ENCODE measurements around the gene SEMA5A. TPM values are rescaled to one million over a fixed set of nuclear protein-coding genes. Genes with fewer than 3 reads are reported as not detected.

Gene SEMA5A
- polyA plus RNA-seq, 1 donor (not counting 4 experiments of a cell fraction or from before 2014, with no cell fraction given): 0.16 TPM

GRCh38 chr5:9140202-9140601, 405.7 kb downstream of the SEMA5A start:
- peaks cover 5% of the 10 kb centered on the region for H3K9me3 ChIP-seq (ENCODE audit: control insufficient read depth, low read depth, low read length)
- no peak overlapping the region for H3K9ac ChIP-seq (ENCODE audit: control insufficient read depth, extremely low read depth, insufficient read depth, low read length)
- H3K4me1 ChIP-seq (ENCODE audit: control insufficient read depth, extremely low read depth, insufficient read depth, low read length): no peaks in the 10 kb centered on the region
- DNase-seq (ENCODE audit: low read depth, low spot score) (no peak), FAIRE-seq (no peak)
- no peaks in the 10 kb centered on the region for H3K36me3 ChIP-seq (ENCODE audit: control insufficient read depth in 2 of 2, extremely low read depth in 1 of 2, insufficient read depth in 2 of 2, low read length in 2 of 2)
- H3K27ac ChIP-seq (ENCODE audit: control insufficient read depth, insufficient read depth, low read length): no peak overlapping the region
- H4K20me1 ChIP-seq (ENCODE audit: control insufficient read depth, extremely low read depth, insufficient read depth, low read length): no peaks in the 10 kb centered on the region
- dilution Hi-C loops (cut with MboI; ENCODE audit: extremely low pct_ligation_motif_present, low sequenced_read_pairs): no loop called here
- no peaks in the 10 kb centered on the region for H3K79me2 ChIP-seq (ENCODE audit: control insufficient read depth, insufficient read depth, low read length)
- H3K4me2 ChIP-seq (ENCODE audit: control insufficient read depth, extremely low read depth, insufficient read depth, low read depth, low read length): no peak overlapping the region
- TF ChIP-seq CTCF (optimal IDR thresholded peaks at IDR 0.05 in 1 of 3, IDR thresholded peaks at IDR 0.05 in 1 of 3, conservative IDR thresholded peaks at IDR 0.05 in 1 of 3; ENCODE audit: extremely low read depth in 1 of 3, insufficient read depth in 2 of 3, low read length in 3 of 3) (no peak), EZH2 (IDR thresholded peaks at IDR 0.05; ENCODE audit: low read length) (no peak)
- no peak overlapping the region for H3K4me3 ChIP-seq (ENCODE audit: control insufficient read depth in 2 of 3, extremely low read depth in 1 of 3, insufficient read depth in 2 of 3, low read depth in 1 of 3, low read length in 3 of 3)
- no peak overlapping the region for H2AFZ ChIP-seq (ENCODE audit: control insufficient read depth, low read length)
- H3K9me1 ChIP-seq (ENCODE audit: control insufficient read depth, extremely low read depth, insufficient read depth, low read length): no peaks in the 10 kb centered on the region
- no peaks in the 10 kb centered on the region for H3K27me3 ChIP-seq (ENCODE audit: control insufficient read depth, extremely low read depth, insufficient read depth, low read length)

- no peak overlapping the region for H3K27ac ChIP-seq (ENCODE audit: control insufficient read depth, insufficient read depth, low read length)
- no peaks in the 10 kb centered on the region for H3K36me3 ChIP-seq (ENCODE audit: control insufficient read depth in 2 of 2, extremely low read depth in 1 of 2, insufficient read depth in 2 of 2, low read length in 2 of 2)
- H3K4me1 ChIP-seq (ENCODE audit: control insufficient read depth, extremely low read depth, insufficient read depth, low read length): no peaks in the 10 kb centered on the region
- no peak for FAIRE-seq
- TF ChIP-seq EZH2 (IDR thresholded peaks at IDR 0.05; ENCODE audit: low read length): no peak
- TF ChIP-seq CTCF (optimal IDR thresholded peaks at IDR 0.05 in 1 of 3, IDR thresholded peaks at IDR 0.05 in 1 of 3, conservative IDR thresholded peaks at IDR 0.05 in 1 of 3; ENCODE audit: extremely low read depth in 1 of 3, insufficient read depth in 2 of 3, low read length in 3 of 3): no peak
- no peak for DNase-seq (ENCODE audit: low read depth, low spot score)
- no peak overlapping the region for H3K4me2 ChIP-seq (ENCODE audit: control insufficient read depth, extremely low read depth, insufficient read depth, low read depth, low read length)
- no peaks in the 10 kb centered on the region for H3K79me2 ChIP-seq (ENCODE audit: control insufficient read depth, insufficient read depth, low read length)
- H3K9me1 ChIP-seq (ENCODE audit: control insufficient read depth, extremely low read depth, insufficient read depth, low read length): no peaks in the 10 kb centered on the region
- peaks cover under 1% of the 10 kb centered on the region for H3K9me3 ChIP-seq (ENCODE audit: control insufficient read depth, low read depth, low read length)
- no peaks in the 10 kb centered on the region for H3K27me3 ChIP-seq (ENCODE audit: control insufficient read depth, extremely low read depth, insufficient read depth, low read length)
- H4K20me1 ChIP-seq (ENCODE audit: control insufficient read depth, extremely low read depth, insufficient read depth, low read length): no peaks in the 10 kb centered on the region
- H3K4me3 ChIP-seq (ENCODE audit: control insufficient read depth in 2 of 3, extremely low read depth in 1 of 3, insufficient read depth in 2 of 3, low read depth in 1 of 3, low read length in 3 of 3): no peak overlapping the region
- H3K9ac ChIP-seq (ENCODE audit: control insufficient read depth, extremely low read depth, insufficient read depth, low read length): no peak overlapping the region
- H2AFZ ChIP-seq (ENCODE audit: control insufficient read depth, low read length): no peak overlapping the region
- dilution Hi-C loops (cut with MboI; ENCODE audit: extremely low pct_ligation_motif_present, low sequenced_read_pairs): no loop called here
Measured at GRCh38 chr5:9139344-9139743, 406.5 kb downstream of the SEMA5A start.

Measured in keratinocyte (primary cell).